SK-N-SH treated with all-trans-retinoic acid at 6 μM for 48 hours (cell line): Measurements from ENCODE around the gene TNP2.

ENCODE experiments used
- GLIS3 ChIP-seq: fragments of 250-450 bp; sonication (Bioruptor Pico); IDR thresholded peaks from 2 replicates; pipeline ENCODE4 v1.5.0; 2020; ENCODE audit warnings: mild to moderate bottlenecking, moderate library complexity
- SNAI2 ChIP-seq: fragments of 250-450 bp; sonication (Bioruptor Pico); IDR thresholded peaks from 2 replicates; pipeline ENCODE4 v1.5.0; 2020; ENCODE audit warnings: mild to moderate bottlenecking, moderate library complexity
- ZFP3 ChIP-seq: fragments of 250-450 bp; sonication (Bioruptor Pico); IDR thresholded peaks from 2 replicates; pipeline ENCODE4 v1.5.0; 2020; ENCODE audit warnings: mild to moderate bottlenecking, moderate library complexity
- ZFP30 ChIP-seq: fragments of 450-650 bp; formaldehyde crosslinking; IDR thresholded peaks from 2 replicates; pipeline ENCODE4 v1.5.0; 2022; ENCODE audit warnings: mild to moderate bottlenecking, moderate library complexity
- ZNF8 ChIP-seq: fragments of 450-650 bp; formaldehyde crosslinking; IDR thresholded peaks from 2 replicates; pipeline ENCODE4 v1.5.0; 2020; ENCODE audit warnings: mild to moderate bottlenecking, moderate library complexity

GRCh38 chr16:11224894-11225676 is 44.0 kb downstream of the TNP2 start:
- TF ChIP-seq ZNF8 (CRISPR knock-in tag) (no peak), ZFP30 (CRISPR knock-in tag) (no peak), GLIS3 (CRISPR knock-in tag) (no peak), ZFP3 (CRISPR knock-in tag) (no peak), SNAI2 (CRISPR knock-in tag) (no peak)
